SU-DHL-6 (cell line): ENCODE measurements around the gene KIF9.

Source experiments
- H2AFZ ChIP-seq: fragments of 200-600 bp; sonication (generic); 2 replicates; pipeline ENCODE4 v1.6.1; 2014; ENCODE audit warnings: low read depth, mild to moderate bottlenecking, moderate library complexity, mixed read lengths, antibody characterized with exemption, low read length; ENCODE audit not compliant: severe bottlenecking
- H3F3A ChIP-seq: fragments of 200-600 bp; shearing (Covaris generic); 2 replicates; pipeline ENCODE4 v1.6.0; 2016; ENCODE audit warnings: antibody characterized with exemption, mild to moderate bottlenecking; ENCODE audit not compliant: insufficient read depth
- H3K27ac ChIP-seq: fragments of 200-600 bp; sonication (generic); 2 replicates; pipeline ENCODE4 v1.5.1; 2016; ENCODE audit warnings: low read depth, mild to moderate bottlenecking, low read length, moderate library complexity, mixed read lengths
- H3K27me3 ChIP-seq: fragments of 200-600 bp; sonication (generic), shearing (Covaris generic); 2 replicates; pipeline ENCODE4 v1.6.0; 2014; ENCODE audit warnings: mild to moderate bottlenecking, low read length
- H3K36me3 ChIP-seq: fragments of 200-600 bp; sonication (generic); 2 replicates; pipeline ENCODE4 v1.6.1; 2014; ENCODE audit warnings: mild to moderate bottlenecking, low read length, mixed read lengths
- H3K4me2 ChIP-seq: fragments of 300-600, 200-600 bp; shearing (Covaris generic), sonication (generic); 2 replicates; pipeline ENCODE4 v1.6.0; 2014; ENCODE audit warnings: low read length, low read depth, mild to moderate bottlenecking; ENCODE audit not compliant: poor library complexity, severe bottlenecking
- H3K4me3 ChIP-seq: fragments of 200-600 bp; sonication (generic); 2 replicates; pipeline ENCODE4 v1.5.1; 2014; ENCODE audit warnings: antibody characterized with exemption, low read length, mild to moderate bottlenecking, mixed read lengths; ENCODE audit not compliant: insufficient read depth, poor library complexity, severe bottlenecking
- H3K79me2 ChIP-seq: fragments of 200-600 bp; sonication (generic); 2 replicates; pipeline ENCODE4 v1.6.1; 2014; ENCODE audit warnings: mild to moderate bottlenecking, low read length, moderate library complexity; ENCODE audit not compliant: insufficient read depth
- H3K9ac ChIP-seq: fragments of 200-600 bp; sonication (generic); 2 replicates; pipeline ENCODE4 v1.7.0; 2014; ENCODE audit warnings: mild to moderate bottlenecking, low read length
- H3K9me2 ChIP-seq: fragments of 200-600 bp; sonication (generic); replicated peaks from 2 replicates; pipeline ENCODE4 v1.6.1; 2014; ENCODE audit warnings: low read length; ENCODE audit not compliant: insufficient read depth
- H3K9me3 ChIP-seq: fragments of 200-600 bp; sonication (generic); 2 replicates; pipeline ENCODE4 v1.6.1; 2014; ENCODE audit warnings: low read length, mixed read lengths; ENCODE audit not compliant: insufficient read depth
- H4K20me1 ChIP-seq: fragments of 200-600 bp; sonication (generic); 2 replicates; pipeline ENCODE4 v1.6.1; 2014; ENCODE audit warnings: low read depth, mild to moderate bottlenecking, antibody characterized with exemption, low read length, moderate library complexity, mixed read lengths
- CTCF ChIP-seq: fragments of 200-600 bp; sonication (generic); IDR thresholded peaks from one replicate; pipeline ENCODE4 v1.5.1; 2017; ENCODE audit warnings: antibody characterized with exemption, mild to moderate bottlenecking, low read length, moderate library complexity; ENCODE audit not compliant: insufficient read depth, poor library complexity, severe bottlenecking
- EZH2phosphoT487 ChIP-seq: fragments of 200-600 bp; sonication (generic), shearing (Covaris generic); conservative IDR thresholded peaks from 2 replicates; pipeline ENCODE4 v1.6.1; 2018; ENCODE audit warnings: mild to moderate bottlenecking, antibody characterized with exemption, low read length, moderate library complexity, mixed read lengths

The KIF9 gene

DNA sequence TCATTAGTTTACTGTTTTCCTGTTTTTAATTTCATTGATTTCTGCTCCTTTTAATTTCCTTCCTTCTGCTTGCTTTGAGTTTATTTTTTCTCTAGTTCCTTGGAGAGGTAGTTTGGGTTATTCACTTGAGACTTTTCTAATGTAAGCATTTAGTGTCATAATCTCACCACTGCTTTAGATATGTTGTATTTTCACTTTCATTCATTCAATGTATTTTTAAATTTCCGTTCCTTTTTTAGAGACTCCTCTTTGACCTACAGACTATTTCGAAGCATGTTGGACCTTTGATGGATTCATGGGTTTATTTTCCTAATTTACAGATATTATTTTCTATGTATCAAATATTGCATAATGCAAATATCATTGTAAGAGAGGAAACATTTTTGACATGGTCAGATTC is 23.4 kb upstream of the KIF9 start:
- H4K20me1 ChIP-seq = no peaks in the 10 kb centered on the region

DNA sequence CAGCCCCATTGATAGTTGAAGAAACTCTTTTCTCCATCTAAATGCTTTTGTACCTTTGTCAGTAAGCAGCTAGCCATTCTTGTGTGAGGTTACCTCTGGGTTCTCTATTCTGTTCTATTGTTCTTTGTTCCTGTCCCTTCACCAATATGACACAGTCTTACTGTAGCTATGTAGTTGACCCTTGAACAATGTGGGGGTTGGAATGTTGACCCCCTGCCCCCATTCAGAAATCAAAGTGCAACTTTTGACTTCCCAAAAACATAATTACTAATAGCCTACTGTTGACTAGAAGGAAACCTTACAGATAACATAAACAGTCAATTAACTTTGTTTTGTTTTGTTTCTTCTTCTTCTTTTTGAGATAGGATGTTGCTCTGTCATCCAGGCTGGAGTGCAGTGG is 18.9 kb upstream of the KIF9 start:
- peaks cover 46% of the 10 kb centered on the region for H3K79me2 ChIP-seq
- no peaks in the 10 kb centered on the region for H3K9me3 ChIP-seq
- no peaks in the 10 kb centered on the region for H3F3A ChIP-seq
- no peak overlapping the region for H3K4me3 ChIP-seq
- H4K20me1 ChIP-seq = no peaks in the 10 kb centered on the region
- H2AFZ ChIP-seq = no peak overlapping the region
- no peak for TF ChIP-seq CTCF
- TF ChIP-seq EZH2phosphoT487 = no peak
- peaks cover 12% of the 10 kb centered on the region; the same call in 1 of the 2 replicates for H3K36me3 ChIP-seq
- H3K4me2 ChIP-seq = no peak overlapping the region
- H3K27me3 ChIP-seq = no peaks in the 10 kb centered on the region
- no peaks in the 10 kb centered on the region for H3K9me2 ChIP-seq
- no peak overlapping the region for H3K9ac ChIP-seq
- no peak overlapping the region for H3K27ac ChIP-seq

More for the DNA sequence above, 23.4 kb upstream of the KIF9 start:
- H3F3A ChIP-seq = no peaks in the 10 kb centered on the region
- H3K9me3 ChIP-seq = no peaks in the 10 kb centered on the region
- H3K36me3 ChIP-seq = peaks cover 9% of the 10 kb centered on the region; the same call in 1 of the 2 replicates
- TF ChIP-seq CTCF (no peak), EZH2phosphoT487 (no peak)
- H3K4me2 ChIP-seq = no peak overlapping the region
- H3K9ac ChIP-seq = no peak overlapping the region
- H3K79me2 ChIP-seq = peaks cover 38% of the 10 kb centered on the region
- H3K27me3 ChIP-seq = no peaks in the 10 kb centered on the region
- H3K9me2 ChIP-seq = no peaks in the 10 kb centered on the region
- no peak overlapping the region for H2AFZ ChIP-seq
- H3K4me3 ChIP-seq = no peak overlapping the region
- H3K27ac ChIP-seq = no peak overlapping the region

DNA sequence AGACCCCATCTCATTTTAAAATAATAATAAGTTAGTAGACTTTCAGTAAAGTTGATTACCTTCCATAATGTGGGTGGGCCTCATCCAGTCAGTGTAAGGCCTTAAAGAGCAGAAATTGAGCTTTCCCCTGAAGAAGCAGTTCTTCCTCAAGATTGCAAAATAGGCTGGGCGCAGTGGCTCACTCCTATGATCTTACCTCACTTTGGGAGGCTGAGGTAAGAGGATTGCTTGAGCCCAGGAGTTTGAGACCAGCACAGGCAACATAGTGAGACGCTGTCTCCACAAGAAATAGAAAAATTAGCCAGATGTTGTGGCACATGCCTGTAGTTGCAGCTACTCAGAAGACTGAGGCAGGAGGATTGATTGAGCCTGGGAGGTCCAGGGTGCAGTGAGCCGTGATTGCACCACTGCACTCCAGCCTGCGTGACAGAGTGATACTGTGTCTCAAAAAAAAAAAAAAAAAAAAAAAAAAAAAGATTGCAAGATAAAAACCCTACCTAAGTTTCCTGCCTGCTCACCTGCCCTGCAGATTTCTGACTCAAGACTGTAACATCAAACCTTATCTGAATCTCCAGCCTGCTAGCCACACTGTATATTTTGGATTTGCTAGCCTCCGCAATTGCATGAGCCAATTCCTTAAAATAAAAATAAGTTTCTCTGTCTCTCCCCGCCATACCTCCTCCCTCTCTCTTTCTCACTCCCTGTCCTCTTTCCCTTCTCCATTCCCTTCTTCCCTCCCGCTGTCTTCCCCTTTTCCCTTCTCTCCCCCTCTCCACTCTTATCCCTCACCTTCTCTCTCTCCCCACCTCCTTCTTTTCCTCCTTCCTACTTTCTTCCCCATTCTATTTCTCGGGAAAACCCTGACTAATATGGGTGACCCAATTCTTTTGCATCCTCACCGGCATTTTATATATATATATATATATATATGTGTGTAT is 17.1 kb upstream of the KIF9 start:
- Histone ChIP-seq H3K9me2 (no peaks in the 10 kb centered on the region), H3K9ac (no peak overlapping the region), H3K27ac (no peak overlapping the region), H3K36me3 (peaks cover 12% of the 10 kb centered on the region; the same call in 1 of the 2 replicates), H3K9me3 (no peaks in the 10 kb centered on the region), H2AFZ (no peak overlapping the region), H4K20me1 (no peaks in the 10 kb centered on the region), H3K4me2 (no peak overlapping the region), H3F3A (no peaks in the 10 kb centered on the region), H3K79me2 (peaks cover 48% of the 10 kb centered on the region), H3K4me3 (no peak overlapping the region), H3K27me3 (no peaks in the 10 kb centered on the region)
- TF ChIP-seq EZH2phosphoT487 = no peak
- no peak for TF ChIP-seq CTCF
